ENCODE data around the gene RUNX3. TPM values are rescaled to one million over a fixed set of nuclear protein-coding genes. Genes with fewer than 3 reads are reported as not detected.

Gene RUNX3
- total RNA-seq, 1 experiment from 2014 or later = 0.28 TPM

GRCh38 chr1:24860841-24861240, 69.2 kb downstream of the RUNX3 start:
- CTCF ChIA-PET = interaction anchor here (0.7 kb wide), 1 partner anchor 1628 kb away, joined by 4 read pairs; no protein-coding TSS in a partner anchor
- Mint-ChIP-seq H3K4me1 (ENCODE audit: low read depth, unreplicated experiment) (peaks cover 18% of the 10 kb centered on the region), H3K27ac (ENCODE audit: unreplicated experiment) (no peak overlapping the region), H3K9me3 (ENCODE audit: low read depth, unreplicated experiment) (no peaks in the 10 kb centered on the region), H3K36me3 (ENCODE audit: insufficient read depth, unreplicated experiment) (no peaks in the 10 kb centered on the region), H3K27me3 (ENCODE audit: unreplicated experiment) (peaks cover 15% of the 10 kb centered on the region), H3K4me3 (ENCODE audit: low read depth, unreplicated experiment) (no peak overlapping the region)
- no peak for TF ChIP-seq CTCF (IDR thresholded peaks at IDR 0.05; ENCODE audit: unreplicated experiment)
- DNase-seq = no peak
- BruUV-seq (replicated peaks) = no TSS peak
- intact Hi-C loops (cut with micrococcal nuclease; ENCODE audit: unreplicated experiment) = loop anchor here (5.0 kb wide), 1 partner anchor 241 kb away; no protein-coding TSS in a partner anchor

- H3K4me3 Mint-ChIP-seq (ENCODE audit: low read depth, unreplicated experiment) = no peak overlapping the region
- CTCF ChIA-PET = no interaction called here
- H3K9me3 Mint-ChIP-seq (ENCODE audit: low read depth, unreplicated experiment) = no peaks in the 10 kb centered on the region
- no TSS peak for BruUV-seq (replicated peaks)
- H3K36me3 Mint-ChIP-seq (ENCODE audit: insufficient read depth, unreplicated experiment) = no peaks in the 10 kb centered on the region
- H3K27ac Mint-ChIP-seq (ENCODE audit: unreplicated experiment) = no peak overlapping the region
- H3K4me1 Mint-ChIP-seq (ENCODE audit: low read depth, unreplicated experiment) = peaks cover 12% of the 10 kb centered on the region
- no peak for TF ChIP-seq CTCF (IDR thresholded peaks at IDR 0.05; ENCODE audit: unreplicated experiment)
- peaks cover 15% of the 10 kb centered on the region for H3K27me3 Mint-ChIP-seq (ENCODE audit: unreplicated experiment)
- no peak for DNase-seq
- intact Hi-C loops (cut with micrococcal nuclease; ENCODE audit: unreplicated experiment) = loop anchor here (5.0 kb wide), 1 partner anchor 243 kb away; no protein-coding TSS in a partner anchor
Measured at GRCh38 chr1:24859063-24860010, 70.7 kb downstream of the RUNX3 start.

- Mint-ChIP-seq H3K27ac (ENCODE audit: unreplicated experiment) (no peak overlapping the region), H3K4me3 (ENCODE audit: low read depth, unreplicated experiment) (no peak overlapping the region), H3K9me3 (ENCODE audit: low read depth, unreplicated experiment) (no peaks in the 10 kb centered on the region), H3K4me1 (ENCODE audit: low read depth, unreplicated experiment) (peaks cover 7% of the 10 kb centered on the region), H3K36me3 (ENCODE audit: insufficient read depth, unreplicated experiment) (no peaks in the 10 kb centered on the region), H3K27me3 (ENCODE audit: unreplicated experiment) (peaks cover 15% of the 10 kb centered on the region)
- no peak for DNase-seq
- CTCF ChIA-PET = no interaction called here
- BruUV-seq (replicated peaks) = no TSS peak
- no peak for TF ChIP-seq CTCF (IDR thresholded peaks at IDR 0.05; ENCODE audit: unreplicated experiment)
- intact Hi-C loops (cut with micrococcal nuclease; ENCODE audit: unreplicated experiment) = no loop called here
Measured at GRCh38 chr1:24858277-24858676, 71.8 kb downstream of the RUNX3 start.

GRCh38 chr1:24857507-24858133, 72.5 kb downstream of the RUNX3 start:
- Mint-ChIP-seq H3K4me3 (ENCODE audit: low read depth, unreplicated experiment) (no peak overlapping the region), H3K36me3 (ENCODE audit: insufficient read depth, unreplicated experiment) (no peaks in the 10 kb centered on the region), H3K27me3 (ENCODE audit: unreplicated experiment) (peaks cover 11% of the 10 kb centered on the region), H3K9me3 (ENCODE audit: low read depth, unreplicated experiment) (no peaks in the 10 kb centered on the region), H3K27ac (ENCODE audit: unreplicated experiment) (no peak overlapping the region), H3K4me1 (ENCODE audit: low read depth, unreplicated experiment) (peaks cover 6% of the 10 kb centered on the region)
- CTCF ChIA-PET = no interaction called here
- no TSS peak for BruUV-seq (replicated peaks)
- TF ChIP-seq CTCF (IDR thresholded peaks at IDR 0.05; ENCODE audit: unreplicated experiment) = no peak
- intact Hi-C loops (cut with micrococcal nuclease; ENCODE audit: unreplicated experiment) = no loop called here
- no peak for DNase-seq
